Ascending aorta (tissue), 2 donors: ENCODE measurements around the gene DUSP7. TPM values are rescaled to one million over a fixed set of nuclear protein-coding genes. Genes with fewer than 3 reads are reported as not detected.

ENCODE experiments used
- DNase-seq, 2 donors: peaks; one replicate each; pipeline ENCODE4 v3.0.0-alpha.2; 2019; ENCODE audit warnings: low spot score in 2 of 2
- H3K27ac ChIP-seq, 2 donors: fragments of 200-600 bp; sonication (generic); one replicate each; pipeline ENCODE4 v1.5.1; 2016 to 2017; ENCODE audit warnings: mild to moderate bottlenecking in 1 of 2
- H3K27me3 ChIP-seq: fragments of 200-600 bp; sonication (generic); one replicate; pipeline ENCODE4 v1.5.1; 2017
- H3K36me3 ChIP-seq, 2 donors: fragments of 200-600 bp; sonication (generic); one replicate each; pipeline ENCODE4 v1.5.1; 2016
- H3K4me1 ChIP-seq, 2 donors: fragments of 200-600 bp; sonication (generic); one replicate each; pipeline ENCODE4 v1.5.1; 2016 to 2017; ENCODE audit warnings: mild to moderate bottlenecking in 1 of 2
- H3K4me3 ChIP-seq, 2 donors: fragments of 200-600 bp; sonication (generic); one replicate each; pipeline ENCODE4 v1.5.1; 2016 to 2017; ENCODE audit warnings: mild to moderate bottlenecking in 1 of 2
- H3K9me3 ChIP-seq, 2 donors: fragments of 200-600 bp; sonication (generic); one replicate each; pipeline ENCODE4 v1.5.1; 2016
- intact Hi-C: fragments of 100-400 bp; cut with DNase I; formaldehyde crosslinking; loops from one replicate; pipeline ENCODE4 v1.15.1; 2023
- total RNA-seq: library from RNA; depleted of rRNA; stranded (reverse); fragments of >200 nt; gene quantifications from one replicate; pipeline ENCODE4 v1.1.0, GENCODE V29; 2016
- TF ChIP-seq, protein P1 (sequence below), 3 experiments: fragments of 200-600 bp in 2 of 3; fragments of 450-650 bp in 1 of 3; sonication (generic) in 2 of 3; IDR thresholded peaks; one replicate each; pipeline ENCODE4 v1.5.1; 2016 to 2019; ENCODE audit warnings: antibody characterized with exemption in 3 of 3, mild to moderate bottlenecking in 1 of 3, moderate library complexity in 1 of 3

Gene DUSP7
- total RNA-seq, 1 donor from 2014 or later = 76.5 TPM

DNA sequence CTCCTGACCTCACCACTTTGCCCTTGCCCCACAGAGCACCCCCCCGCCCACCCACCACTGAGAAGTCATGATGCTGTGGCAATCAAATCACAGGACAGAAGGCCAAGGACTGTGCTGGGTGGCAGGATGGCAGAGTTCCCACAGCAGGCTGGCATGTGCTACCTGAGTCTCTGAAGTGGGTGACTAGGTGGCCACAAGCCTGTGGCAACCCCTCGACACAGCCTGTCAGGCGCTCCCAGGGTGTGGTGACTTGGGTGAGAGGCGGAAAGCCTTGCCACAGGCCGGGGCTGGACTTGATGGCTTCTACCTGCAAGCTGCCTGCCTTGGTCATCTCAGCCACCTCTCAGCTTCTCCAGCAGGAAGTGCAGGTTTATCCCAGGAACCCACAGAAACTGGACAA is 15.6 kb upstream of the DUSP7 start:
- Histone ChIP-seq H3K36me3 (no peaks in the 10 kb centered on the region), H3K4me3 (no peak overlapping the region), H3K4me1 (peaks cover 3 to 28% of the 10 kb centered on the region in 2 donors), H3K27ac (peak overlapping the region; percentile 84 to 95), H3K9me3 (no peaks in the 10 kb centered on the region), H3K27me3 (no peaks in the 10 kb centered on the region)
- TF ChIP-seq, protein P1, sequence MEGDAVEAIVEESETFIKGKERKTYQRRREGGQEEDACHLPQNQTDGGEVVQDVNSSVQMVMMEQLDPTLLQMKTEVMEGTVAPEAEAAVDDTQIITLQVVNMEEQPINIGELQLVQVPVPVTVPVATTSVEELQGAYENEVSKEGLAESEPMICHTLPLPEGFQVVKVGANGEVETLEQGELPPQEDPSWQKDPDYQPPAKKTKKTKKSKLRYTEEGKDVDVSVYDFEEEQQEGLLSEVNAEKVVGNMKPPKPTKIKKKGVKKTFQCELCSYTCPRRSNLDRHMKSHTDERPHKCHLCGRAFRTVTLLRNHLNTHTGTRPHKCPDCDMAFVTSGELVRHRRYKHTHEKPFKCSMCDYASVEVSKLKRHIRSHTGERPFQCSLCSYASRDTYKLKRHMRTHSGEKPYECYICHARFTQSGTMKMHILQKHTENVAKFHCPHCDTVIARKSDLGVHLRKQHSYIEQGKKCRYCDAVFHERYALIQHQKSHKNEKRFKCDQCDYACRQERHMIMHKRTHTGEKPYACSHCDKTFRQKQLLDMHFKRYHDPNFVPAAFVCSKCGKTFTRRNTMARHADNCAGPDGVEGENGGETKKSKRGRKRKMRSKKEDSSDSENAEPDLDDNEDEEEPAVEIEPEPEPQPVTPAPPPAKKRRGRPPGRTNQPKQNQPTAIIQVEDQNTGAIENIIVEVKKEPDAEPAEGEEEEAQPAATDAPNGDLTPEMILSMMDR (IDR thresholded peaks at IDR 0.05) = no peak
- intact Hi-C loops = loop anchor here (5.0 kb wide), 1 partner anchor 50 kb away; no protein-coding TSS in a partner anchor
- no peak for DNase-seq

DNA sequence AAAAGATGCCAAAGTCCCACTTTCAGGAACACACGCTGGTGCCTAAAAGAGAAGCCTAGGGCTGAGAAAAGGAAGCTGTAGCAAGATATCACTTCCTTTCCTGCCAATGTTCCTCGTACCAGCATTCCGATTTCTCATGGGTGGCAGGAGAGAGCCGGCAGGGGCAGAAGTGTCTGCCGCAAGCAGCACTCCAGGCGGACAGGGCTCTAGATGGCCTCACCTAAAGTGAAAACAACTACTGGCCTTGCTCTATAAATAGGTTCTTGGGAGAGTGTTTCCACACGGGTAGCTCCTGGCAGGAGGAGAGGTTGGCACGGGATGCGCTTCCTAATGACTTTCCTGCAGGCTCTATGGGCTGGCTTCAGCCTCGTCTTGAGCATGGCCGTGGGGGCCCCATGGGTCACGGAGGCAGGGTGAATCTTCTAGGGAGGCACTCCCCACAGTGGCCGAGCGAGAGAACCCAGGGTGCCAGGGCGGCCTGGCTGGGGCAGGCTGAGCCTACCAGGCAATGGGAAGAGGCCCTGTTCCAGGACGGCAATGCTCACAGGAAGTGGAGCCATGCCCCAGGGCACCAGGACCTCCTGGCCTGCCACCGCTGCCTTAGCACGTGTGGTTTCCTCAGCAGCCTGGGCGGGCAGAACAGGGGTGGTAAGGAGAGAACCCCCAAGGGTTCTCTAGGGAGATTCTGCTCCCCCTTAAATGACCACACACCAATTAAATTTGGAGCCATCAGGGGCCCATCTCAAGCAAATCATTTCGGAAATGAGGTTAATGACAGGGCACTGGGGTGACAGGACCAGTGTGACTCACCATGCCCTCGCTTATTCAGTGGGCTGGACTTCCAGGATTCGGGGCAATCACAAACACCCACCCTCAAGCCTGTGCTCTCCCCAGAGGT is 14.6 kb upstream of the DUSP7 start:
- Histone ChIP-seq H3K27ac (peak overlapping the region; percentile 84 to 95), H3K36me3 (no peaks in the 10 kb centered on the region), H3K27me3 (no peaks in the 10 kb centered on the region), H3K4me3 (no peak overlapping the region), H3K9me3 (no peaks in the 10 kb centered on the region), H3K4me1 (peaks cover 3 to 23% of the 10 kb centered on the region in 2 donors)
- intact Hi-C loops = loop anchor here (1.0 to 5.0 kb wide), 3 partner anchors 14 to 51 kb away; no protein-coding TSS in a partner anchor
- peak in 1 of 2 donors; percentile 89 for DNase-seq
- TF ChIP-seq, protein P1 (IDR thresholded peaks at IDR 0.05) = peak; percentile 5 to 43 (median 8)

GRCh38 chr3:52069855-52070254 is 13.5 kb upstream of the DUSP7 start:
- no peak overlapping the region for H3K4me3 ChIP-seq
- no peaks in the 10 kb centered on the region for H3K9me3 ChIP-seq
- peak overlapping the region; percentile 84 to 95 for H3K27ac ChIP-seq
- H3K27me3 ChIP-seq = no peaks in the 10 kb centered on the region
- no peaks in the 10 kb centered on the region for H3K36me3 ChIP-seq
- H3K4me1 ChIP-seq = peaks cover 3 to 23% of the 10 kb centered on the region in 2 donors
- intact Hi-C loops = loop anchor here (2.0 to 5.0 kb wide), 2 partner anchors 21 to 52 kb away; no protein-coding TSS in a partner anchor
- no peak for DNase-seq
- TF ChIP-seq, protein P1 (IDR thresholded peaks at IDR 0.05) = no peak

DNA sequence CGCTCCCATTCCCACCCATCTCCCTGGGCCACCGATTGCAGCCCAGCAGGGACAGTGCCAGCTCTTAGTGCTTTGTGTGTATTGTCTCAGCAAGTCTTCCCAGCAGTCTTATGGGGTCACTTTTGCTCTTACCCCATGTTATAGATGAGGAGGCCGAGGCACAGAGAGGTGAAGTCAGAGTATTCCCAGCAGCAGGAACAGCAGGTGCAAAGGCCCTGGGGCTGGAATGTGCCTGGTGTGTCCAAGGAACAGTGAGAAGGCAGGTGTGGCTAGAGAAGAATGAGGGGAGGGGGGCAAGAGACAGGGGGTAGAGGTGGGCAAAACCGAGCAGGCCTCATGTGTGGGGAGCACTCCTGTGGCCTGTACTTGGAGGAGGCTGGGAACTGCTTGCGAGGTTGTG is 12.8 kb upstream of the DUSP7 start:
- no peak for DNase-seq
- Histone ChIP-seq H3K27me3 (no peaks in the 10 kb centered on the region), H3K9me3 (no peaks in the 10 kb centered on the region), H3K36me3 (no peaks in the 10 kb centered on the region), H3K27ac (peak overlapping the region in 1 of 2 donors; percentile 95), H3K4me1 (peaks cover 3 to 23% of the 10 kb centered on the region in 2 donors), H3K4me3 (no peak overlapping the region)
- intact Hi-C loops = no loop called here
- TF ChIP-seq, protein P1 (IDR thresholded peaks at IDR 0.05) = no peak

- no peak overlapping the region for H3K27ac ChIP-seq
- H3K36me3 ChIP-seq = no peaks in the 10 kb centered on the region
- no peak for DNase-seq
- no peak overlapping the region for H3K4me3 ChIP-seq
- H3K4me1 ChIP-seq = peaks cover 3 to 23% of the 10 kb centered on the region in 2 donors
- intact Hi-C loops = no loop called here
- TF ChIP-seq, protein P1 (IDR thresholded peaks at IDR 0.05) = no peak
- no peaks in the 10 kb centered on the region for H3K9me3 ChIP-seq
- H3K27me3 ChIP-seq = no peaks in the 10 kb centered on the region
Observed at GRCh38 chr3:52068730-52069129, 12.4 kb upstream of the DUSP7 start.
